IPS-15b (cell line): Measurements from ENCODE around the gene TBC1D5.
"Not testable (repeated sequence)": the region's sequence is repeated elsewhere in the genome, so short reads cannot be mapped to it uniquely, and the experiment has no call there.

ENCODE experiments used
- H3K27me3 ChIP-seq: one replicate; pipeline ENCODE4 v1.6.1; 2013; ENCODE audit warnings: low read length; ENCODE audit not compliant: control insufficient read depth, insufficient read depth
- H3K36me3 ChIP-seq: one replicate; pipeline ENCODE4 v1.6.1; 2013; ENCODE audit warnings: low read length; ENCODE audit not compliant: control insufficient read depth, insufficient read depth
- H3K4me1 ChIP-seq: one replicate; pipeline ENCODE4 v1.6.1; 2013; ENCODE audit warnings: mild to moderate bottlenecking, low read length; ENCODE audit not compliant: control insufficient read depth, insufficient read depth
- H3K4me3 ChIP-seq: one replicate; pipeline ENCODE4 v1.5.1; 2013; ENCODE audit warnings: low read depth, low read length
- H3K9ac ChIP-seq: one replicate; pipeline ENCODE4 v1.6.1; 2013; ENCODE audit warnings: low read depth, mild to moderate bottlenecking, low read length
- H3K9me3 ChIP-seq: one replicate; pipeline ENCODE4 v1.6.1; 2013; ENCODE audit warnings: mild to moderate bottlenecking, low read length; ENCODE audit not compliant: control insufficient read depth, insufficient read depth

Gene TBC1D5

DNA sequence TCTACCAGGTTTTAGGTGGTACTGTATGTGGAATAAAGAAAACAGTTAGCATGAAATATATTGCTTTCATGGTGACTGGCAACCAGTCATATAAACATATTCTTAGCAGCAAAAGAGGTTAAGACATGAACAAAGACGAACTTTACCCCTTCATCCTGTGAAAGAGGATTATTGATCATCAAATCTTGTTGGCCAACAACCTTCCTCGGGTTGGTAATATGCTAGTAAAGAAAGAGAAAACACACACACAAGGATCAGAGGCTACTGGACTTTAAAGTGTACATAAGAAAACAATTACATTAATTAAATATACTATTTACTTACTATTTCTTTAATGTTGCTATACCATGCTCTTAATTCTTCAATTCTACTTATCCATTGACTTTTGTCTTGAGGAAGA, 337.9 kb downstream of the TBC1D5 start:
- H3K4me1 ChIP-seq, result no peaks in the 10 kb centered on the region
- H3K9me3 ChIP-seq, result no peaks in the 10 kb centered on the region
- H3K9ac ChIP-seq, result no peak overlapping the region
- no peaks in the 10 kb centered on the region for H3K36me3 ChIP-seq
- no peaks in the 10 kb centered on the region for H3K27me3 ChIP-seq
- no peak overlapping the region for H3K4me3 ChIP-seq

DNA sequence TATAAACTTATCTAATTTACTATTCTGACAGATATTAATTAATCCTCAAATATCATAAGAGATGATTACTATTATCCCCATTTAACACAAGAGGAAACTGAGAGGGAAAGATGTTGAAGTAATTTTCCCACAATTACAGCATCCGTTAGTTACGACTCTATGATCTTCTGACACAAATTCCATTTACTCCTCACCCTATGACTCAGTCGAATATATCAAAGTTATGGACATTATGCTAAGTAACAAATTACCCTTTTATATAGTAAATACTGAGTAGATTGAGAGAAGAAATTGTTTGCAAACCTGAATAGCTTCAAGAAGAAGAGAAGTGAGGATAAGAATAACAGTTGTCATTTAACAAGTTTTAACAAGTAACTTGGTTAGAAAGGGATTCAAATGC, 340.0 kb downstream of the TBC1D5 start:
- Histone ChIP-seq H3K27me3 (no peaks in the 10 kb centered on the region), H3K4me1 (no peaks in the 10 kb centered on the region), H3K9me3 (no peaks in the 10 kb centered on the region), H3K4me3 (no peak overlapping the region), H3K9ac (no peak overlapping the region), H3K36me3 (no peaks in the 10 kb centered on the region)

DNA sequence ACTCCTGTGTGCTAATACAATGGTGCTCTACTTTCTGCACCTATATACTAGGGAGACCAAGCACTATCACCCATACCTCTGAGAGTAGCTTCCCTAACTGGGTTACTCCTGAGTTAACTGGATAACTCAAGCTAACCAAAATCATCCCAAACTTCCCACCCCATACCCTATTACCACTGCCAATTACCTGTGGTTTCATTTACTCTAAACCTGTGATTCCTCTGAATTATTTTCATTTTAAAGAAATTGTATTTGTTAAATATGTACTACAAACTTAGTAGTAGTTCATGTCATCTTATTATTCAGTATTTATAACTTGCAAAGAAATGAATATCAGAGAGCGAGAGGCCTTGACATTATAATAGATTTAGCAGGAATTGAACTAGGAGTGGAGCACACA, 340.5 kb downstream of the TBC1D5 start:
- Histone ChIP-seq H3K9ac (no peak overlapping the region), H3K27me3 (no peaks in the 10 kb centered on the region), H3K4me1 (no peaks in the 10 kb centered on the region), H3K36me3 (no peaks in the 10 kb centered on the region), H3K4me3 (no peak overlapping the region), H3K9me3 (no peaks in the 10 kb centered on the region)

DNA sequence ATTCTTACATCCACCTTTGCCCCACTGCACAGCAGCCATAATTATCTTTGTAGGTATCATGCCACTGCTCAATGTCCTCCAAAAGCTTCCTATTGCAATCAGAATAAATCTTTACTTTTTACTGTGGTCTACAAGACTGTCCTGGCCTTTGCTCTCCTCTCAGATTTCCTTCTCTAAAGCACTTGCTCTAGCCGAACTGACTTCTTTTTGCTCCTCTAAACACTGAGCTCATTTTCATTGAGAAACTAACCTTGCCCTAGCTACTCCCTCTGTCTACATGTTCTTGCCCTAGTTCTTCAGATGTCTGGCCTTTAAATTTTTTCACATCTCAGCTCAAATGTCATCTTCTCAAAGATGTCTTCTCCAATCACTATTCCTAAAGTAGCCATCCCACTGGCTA, 342.8 kb downstream of the TBC1D5 start:
- Histone ChIP-seq H3K9me3 (no peaks in the 10 kb centered on the region), H3K4me1 (no peaks in the 10 kb centered on the region), H3K27me3 (no peaks in the 10 kb centered on the region), H3K9ac (no peak overlapping the region), H3K4me3 (no peak overlapping the region), H3K36me3 (no peaks in the 10 kb centered on the region)

DNA sequence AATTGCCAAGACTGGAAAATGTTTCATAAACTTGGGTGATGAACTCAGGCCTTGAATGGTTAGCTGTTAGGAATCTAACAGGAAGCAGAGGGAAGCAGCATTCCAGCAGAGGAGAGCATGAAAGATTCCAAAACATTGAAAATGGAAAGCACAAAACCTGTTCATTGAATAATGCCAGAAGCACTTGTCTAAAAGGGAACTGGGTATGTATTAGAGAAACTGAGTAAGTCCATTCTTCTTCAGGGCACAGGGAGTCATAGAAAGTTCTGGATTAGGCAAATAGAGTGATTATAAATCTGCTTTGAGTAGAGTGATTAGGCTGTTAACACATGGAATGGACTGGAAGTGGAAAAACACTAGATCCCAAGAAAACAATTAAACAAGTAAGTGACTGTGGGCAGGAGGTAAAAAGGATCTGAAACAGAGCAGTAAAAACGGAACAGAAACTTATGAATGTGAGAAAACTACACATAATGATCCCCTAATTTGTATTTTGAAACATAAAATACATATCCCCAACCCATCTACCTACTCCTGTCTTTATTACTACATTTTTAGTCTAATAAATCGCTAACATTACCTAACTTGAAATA, 343.4 kb downstream of the TBC1D5 start:
- H3K9ac ChIP-seq, result no peak overlapping the region
- H3K9me3 ChIP-seq, result no peaks in the 10 kb centered on the region
- H3K4me1 ChIP-seq, result no peaks in the 10 kb centered on the region
- H3K27me3 ChIP-seq, result no peaks in the 10 kb centered on the region
- no peaks in the 10 kb centered on the region for H3K36me3 ChIP-seq
- no peak overlapping the region for H3K4me3 ChIP-seq

DNA sequence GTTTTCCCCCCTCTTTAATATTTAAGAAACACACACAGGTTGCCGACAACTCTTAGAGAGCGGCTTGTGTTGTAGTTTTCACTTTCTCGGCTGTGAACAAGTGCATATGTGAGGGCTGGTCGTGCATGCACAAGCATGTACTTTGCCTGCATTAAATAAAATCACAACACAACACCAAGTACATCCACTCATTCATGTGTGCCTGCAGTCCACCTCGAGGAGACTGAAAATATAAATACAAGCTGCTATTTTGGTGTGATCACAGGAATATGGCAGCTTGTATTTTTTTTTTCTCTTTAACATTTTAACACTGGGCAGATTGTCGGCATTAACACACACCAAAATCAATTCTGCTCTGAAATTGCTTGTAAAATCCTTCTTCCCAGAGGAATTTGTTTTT, 346.4 kb downstream of the TBC1D5 start:
- Histone ChIP-seq H3K27me3 (no peaks in the 10 kb centered on the region), H3K9ac (no peak overlapping the region), H3K4me1 (no peaks in the 10 kb centered on the region), H3K9me3 (no peaks in the 10 kb centered on the region), H3K36me3 (no peaks in the 10 kb centered on the region), H3K4me3 (no peak overlapping the region)

DNA sequence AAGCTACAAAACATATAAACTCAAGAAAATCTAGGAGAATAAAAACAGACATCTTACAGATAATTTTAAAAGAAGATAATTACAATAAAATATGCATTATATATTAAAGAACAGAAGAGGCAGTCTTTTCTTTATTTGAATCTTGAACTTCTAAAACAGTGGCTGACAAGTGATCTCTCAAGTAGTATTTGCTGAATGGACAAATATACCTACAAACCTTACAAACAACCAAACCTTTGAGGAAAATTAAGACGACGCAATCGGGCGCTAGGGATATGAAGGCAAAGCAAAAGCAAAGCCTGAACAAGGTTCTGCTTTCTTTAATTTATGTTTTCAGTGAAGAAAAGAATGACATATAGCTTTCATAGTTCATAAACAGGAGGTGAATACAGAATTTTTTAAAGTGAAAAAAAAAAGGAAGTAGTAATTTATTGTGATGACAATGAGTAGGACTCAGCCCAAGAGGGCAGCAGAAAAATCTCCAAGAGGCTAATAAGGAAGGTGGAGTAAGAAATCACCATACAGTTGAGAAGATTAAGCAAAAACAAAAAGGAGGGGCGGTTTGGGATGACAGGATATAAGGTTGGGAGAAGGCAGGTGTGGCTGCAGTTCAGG, 347.8 kb downstream of the TBC1D5 start:
- Histone ChIP-seq H3K4me3 (no peak overlapping the region), H3K9me3 (no peaks in the 10 kb centered on the region), H3K4me1 (no peaks in the 10 kb centered on the region), H3K36me3 (no peaks in the 10 kb centered on the region), H3K27me3 (no peaks in the 10 kb centered on the region), H3K9ac (no peak overlapping the region)

DNA sequence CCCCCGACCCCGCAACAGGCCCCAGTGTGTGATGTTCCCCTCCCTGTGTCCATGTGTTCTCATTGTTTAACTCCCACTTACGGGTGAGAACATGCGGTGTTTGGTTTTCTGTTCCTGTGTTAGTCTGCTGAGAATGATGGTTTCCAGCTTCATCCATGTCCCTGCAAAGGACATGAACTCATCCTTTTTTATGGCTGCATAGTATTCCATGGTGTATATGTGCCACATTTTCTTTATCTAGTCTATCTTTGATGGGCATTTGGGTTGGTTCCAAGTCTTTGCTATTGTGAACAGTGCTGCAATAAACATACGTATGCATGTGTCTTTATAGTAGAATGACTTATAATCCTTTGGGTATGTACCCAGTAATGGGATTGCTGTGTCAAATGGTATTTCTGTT, 349.9 kb downstream of the TBC1D5 start:
- not testable (repeated sequence) for H3K27me3 ChIP-seq, H3K9me3 ChIP-seq, H3K4me1 ChIP-seq, H3K36me3 ChIP-seq, H3K4me3 ChIP-seq, H3K9ac ChIP-seq

DNA sequence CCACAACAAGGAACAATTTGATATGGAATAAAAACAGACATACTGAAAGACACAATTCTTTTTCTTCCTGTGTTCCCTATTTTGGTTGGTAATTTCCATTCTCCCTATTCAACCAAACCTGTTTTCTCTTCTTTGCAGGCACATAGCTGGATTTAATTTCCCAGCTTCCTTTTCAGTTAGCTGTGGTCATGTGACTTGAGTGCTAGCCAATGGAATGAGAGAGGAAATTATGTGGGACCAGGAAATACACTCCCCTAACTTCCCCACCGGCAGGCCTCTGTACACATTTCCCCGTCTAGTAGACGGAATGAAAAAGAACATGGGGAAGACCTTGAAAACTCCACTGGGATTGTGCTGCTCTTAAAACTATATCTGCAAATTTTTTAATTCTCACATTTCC, 351.6 kb downstream of the TBC1D5 start:
- Histone ChIP-seq H3K27me3 (no peaks in the 10 kb centered on the region), H3K4me3 (no peak overlapping the region), H3K9ac (no peak overlapping the region), H3K4me1 (no peaks in the 10 kb centered on the region), H3K36me3 (no peaks in the 10 kb centered on the region), H3K9me3 (no peaks in the 10 kb centered on the region)

DNA sequence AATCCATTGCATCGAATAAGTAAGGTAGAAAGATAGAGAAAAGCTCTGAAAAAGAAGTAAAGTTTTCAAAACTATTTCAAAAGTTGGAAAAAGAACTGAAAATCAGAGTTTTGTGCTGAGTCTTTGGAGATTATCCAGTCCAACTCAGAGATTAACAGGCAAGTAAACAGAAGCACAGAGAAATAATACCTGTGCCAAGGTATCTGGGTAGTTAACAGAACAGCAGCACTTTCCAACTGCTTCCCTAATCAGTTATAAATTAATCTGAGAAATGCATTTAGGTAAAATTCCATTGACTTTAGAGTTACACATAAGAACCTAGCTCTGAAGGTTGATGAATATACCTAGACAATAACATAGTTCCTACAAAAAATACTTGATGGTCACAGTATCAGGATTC, 355.3 kb downstream of the TBC1D5 start:
- Histone ChIP-seq H3K9me3 (no peaks in the 10 kb centered on the region), H3K4me3 (no peak overlapping the region), H3K4me1 (no peaks in the 10 kb centered on the region), H3K27me3 (no peaks in the 10 kb centered on the region), H3K9ac (no peak overlapping the region), H3K36me3 (no peaks in the 10 kb centered on the region)

DNA sequence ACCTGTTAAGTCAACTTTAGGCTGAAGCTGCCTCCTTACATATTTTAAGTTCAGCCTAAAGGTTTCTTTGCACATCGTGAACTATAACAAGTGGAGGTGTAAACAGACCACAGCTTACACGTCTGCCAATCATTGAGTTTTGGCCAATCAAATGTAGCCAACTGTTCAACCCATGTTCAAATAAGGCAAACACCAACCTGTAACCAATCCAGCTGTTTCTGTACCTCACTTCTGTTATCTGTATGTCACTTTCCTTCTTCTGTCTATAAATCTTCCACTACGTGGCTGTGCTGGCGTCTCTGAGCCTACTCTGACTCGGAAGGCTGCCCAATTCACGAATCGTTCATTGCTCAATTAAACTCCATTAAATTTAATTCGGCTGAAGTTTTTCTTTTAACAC, 356.0 kb downstream of the TBC1D5 start:
- Histone ChIP-seq H3K9me3 (no peaks in the 10 kb centered on the region), H3K9ac (no peak overlapping the region), H3K36me3 (no peaks in the 10 kb centered on the region), H3K4me1 (no peaks in the 10 kb centered on the region), H3K27me3 (no peaks in the 10 kb centered on the region), H3K4me3 (no peak overlapping the region)

DNA sequence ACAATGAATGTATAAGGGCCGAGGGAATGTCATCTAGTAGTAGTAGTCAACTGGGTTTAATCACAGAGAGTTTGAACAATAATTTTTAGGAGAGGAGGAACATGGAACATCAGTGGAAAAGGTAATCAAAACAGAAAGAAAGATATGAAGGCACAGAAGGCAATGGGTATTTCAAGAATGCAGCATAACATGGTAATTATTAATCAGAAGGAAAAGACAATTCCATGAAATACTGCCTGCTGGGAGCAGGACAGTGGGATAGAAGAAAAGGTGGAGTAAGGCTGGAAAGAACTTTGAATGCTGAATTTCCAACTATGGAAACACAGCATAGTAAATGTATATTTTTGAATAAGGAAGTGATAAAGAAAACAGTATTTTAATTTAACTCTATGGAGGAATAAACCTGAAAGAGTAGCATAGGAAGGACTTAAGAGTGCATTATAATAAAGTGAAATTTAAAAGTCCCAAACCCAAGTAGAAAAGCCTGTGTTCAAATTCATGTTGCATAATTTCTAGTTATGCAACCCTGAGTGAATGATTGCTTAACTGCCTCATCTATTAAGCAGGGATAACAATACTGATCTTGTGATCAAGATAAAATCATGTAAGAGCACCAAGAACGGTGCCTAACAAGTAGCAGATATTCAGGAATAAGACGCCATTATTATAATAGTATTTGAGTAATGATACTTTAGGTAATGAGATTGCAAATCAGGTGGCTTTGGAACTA, 357.7 kb downstream of the TBC1D5 start:
- H3K27me3 ChIP-seq, result no peaks in the 10 kb centered on the region
- H3K4me1 ChIP-seq, result no peaks in the 10 kb centered on the region
- no peak overlapping the region for H3K9ac ChIP-seq
- H3K36me3 ChIP-seq, result no peaks in the 10 kb centered on the region
- no peaks in the 10 kb centered on the region for H3K9me3 ChIP-seq
- H3K4me3 ChIP-seq, result no peak overlapping the region
